Measurements from ENCODE around the gene TCF20.
A peak's percentile ranks its signal among the peaks of the same experiment; 100 is the strongest.

The TCF20 gene

GRCh38 chr22:42286205-42286604, 15.8 kb upstream of the TCF20 start:
- TF ChIP-seq CTCF (IDR thresholded peaks at IDR 0.05; ENCODE audit: insufficient read depth, low read depth, low read length, missing control alignments), result no peak
- no peak for DNase-seq (ENCODE audit: low read depth)
- no peak overlapping the region for H3K4me3 ChIP-seq (ENCODE audit: low read length)

- no peak for TF ChIP-seq CTCF (IDR thresholded peaks at IDR 0.05; ENCODE audit: insufficient read depth, low read depth, low read length, missing control alignments)
- no peak for DNase-seq (ENCODE audit: low read depth)
- H3K4me3 ChIP-seq (ENCODE audit: low read length), result no peak overlapping the region
Observed at GRCh38 chr22:42285604-42286003, 15.2 kb upstream of the TCF20 start.

- no peak for DNase-seq (ENCODE audit: low read depth)
- H3K4me3 ChIP-seq (ENCODE audit: low read length), result no peak overlapping the region
- TF ChIP-seq CTCF (IDR thresholded peaks at IDR 0.05; ENCODE audit: insufficient read depth, low read depth, low read length, missing control alignments), result no peak
Observed at GRCh38 chr22:42284643-42285181, 14.3 kb upstream of the TCF20 start.

- DNase-seq (ENCODE audit: low read depth), result no peak
- no peak for TF ChIP-seq CTCF (IDR thresholded peaks at IDR 0.05; ENCODE audit: insufficient read depth, low read depth, low read length, missing control alignments)
- H3K4me3 ChIP-seq (ENCODE audit: low read length), result no peak overlapping the region
Observed at GRCh38 chr22:42284202-42284591, 13.7 kb upstream of the TCF20 start.

GRCh38 chr22:42283278-42284201, 13.1 kb upstream of the TCF20 start:
- no peak for DNase-seq (ENCODE audit: low read depth)
- no peak for TF ChIP-seq CTCF (IDR thresholded peaks at IDR 0.05; ENCODE audit: insufficient read depth, low read depth, low read length, missing control alignments)
- H3K4me3 ChIP-seq (ENCODE audit: low read length), result peak overlapping the region; percentile 18

GRCh38 chr22:42282943-42283277, 12.5 kb upstream of the TCF20 start:
- no peak for TF ChIP-seq CTCF (IDR thresholded peaks at IDR 0.05; ENCODE audit: insufficient read depth, low read depth, low read length, missing control alignments)
- no peak overlapping the region for H3K4me3 ChIP-seq (ENCODE audit: low read length)
- DNase-seq (ENCODE audit: low read depth), result no peak
